Liver (tissue), 3 donors: ENCODE data around the gene KPNA5.

Experiments used
- CTCF ChIP-seq: fragments of 150-350 bp; IDR thresholded peaks from 2 replicates; pipeline ENCODE4 v1.5.1; 2017; ENCODE audit warnings: improper control_type of control experiment, low read depth, low read length; ENCODE audit not compliant: missing input control
- FOXA1 ChIP-seq: IDR thresholded peaks from 2 replicates; pipeline ENCODE4 v1.6.1; 2016; ENCODE audit warnings: antibody characterized with exemption
- GABPA ChIP-seq, 2 donors: IDR thresholded peaks in 1 of 2; conservative IDR thresholded peaks in 1 of 2; 2 replicates each; pipeline ENCODE4 v1.6.1; 2016; ENCODE audit warnings: antibody characterized with exemption in 2 of 2, mild to moderate bottlenecking in 1 of 2, moderate library complexity in 1 of 2
- MAX ChIP-seq: IDR thresholded peaks from 2 replicates; pipeline ENCODE4 v1.6.1; 2016; ENCODE audit warnings: antibody characterized with exemption
- RAD21 ChIP-seq, 2 donors: IDR thresholded peaks; 2 replicates each; pipeline ENCODE4 v1.6.1; 2016; ENCODE audit warnings: antibody characterized with exemption in 2 of 2, mild to moderate bottlenecking in 2 of 2
- SP1 ChIP-seq: IDR thresholded peaks from 2 replicates; pipeline ENCODE4 v1.6.1; 2018; ENCODE audit warnings: antibody characterized with exemption, mild to moderate bottlenecking
- TAF1 ChIP-seq: conservative IDR thresholded peaks from 2 replicates; pipeline ENCODE4 v1.6.1; 2016; ENCODE audit warnings: antibody characterized with exemption, mild to moderate bottlenecking
- YY1 ChIP-seq: IDR thresholded peaks from 2 replicates; pipeline ENCODE4 v1.6.1; 2016; ENCODE audit warnings: antibody characterized with exemption, mild to moderate bottlenecking
- TF ChIP-seq, protein P1 (sequence below): IDR thresholded peaks from 2 replicates; pipeline ENCODE4 v1.6.1; 2016; ENCODE audit warnings: antibody characterized with exemption
- TF ChIP-seq, protein P2 (sequence below): IDR thresholded peaks from 2 replicates; pipeline ENCODE4 v1.6.1; 2016; ENCODE audit warnings: antibody characterized with exemption, mild to moderate bottlenecking
- donor health status: healthy.
- donor health status: healthy.

GRCh38 chr6:116667623-116668022, 13.4 kb upstream of the KPNA5 start:
- no peak for TF ChIP-seq CTCF
- no peak for TF ChIP-seq RAD21 (IDR thresholded peaks at IDR 0.05)
- TF ChIP-seq, protein P1, sequence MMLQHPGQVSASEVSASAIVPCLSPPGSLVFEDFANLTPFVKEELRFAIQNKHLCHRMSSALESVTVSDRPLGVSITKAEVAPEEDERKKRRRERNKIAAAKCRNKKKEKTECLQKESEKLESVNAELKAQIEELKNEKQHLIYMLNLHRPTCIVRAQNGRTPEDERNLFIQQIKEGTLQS, result no peak
- TF ChIP-seq, protein P2, sequence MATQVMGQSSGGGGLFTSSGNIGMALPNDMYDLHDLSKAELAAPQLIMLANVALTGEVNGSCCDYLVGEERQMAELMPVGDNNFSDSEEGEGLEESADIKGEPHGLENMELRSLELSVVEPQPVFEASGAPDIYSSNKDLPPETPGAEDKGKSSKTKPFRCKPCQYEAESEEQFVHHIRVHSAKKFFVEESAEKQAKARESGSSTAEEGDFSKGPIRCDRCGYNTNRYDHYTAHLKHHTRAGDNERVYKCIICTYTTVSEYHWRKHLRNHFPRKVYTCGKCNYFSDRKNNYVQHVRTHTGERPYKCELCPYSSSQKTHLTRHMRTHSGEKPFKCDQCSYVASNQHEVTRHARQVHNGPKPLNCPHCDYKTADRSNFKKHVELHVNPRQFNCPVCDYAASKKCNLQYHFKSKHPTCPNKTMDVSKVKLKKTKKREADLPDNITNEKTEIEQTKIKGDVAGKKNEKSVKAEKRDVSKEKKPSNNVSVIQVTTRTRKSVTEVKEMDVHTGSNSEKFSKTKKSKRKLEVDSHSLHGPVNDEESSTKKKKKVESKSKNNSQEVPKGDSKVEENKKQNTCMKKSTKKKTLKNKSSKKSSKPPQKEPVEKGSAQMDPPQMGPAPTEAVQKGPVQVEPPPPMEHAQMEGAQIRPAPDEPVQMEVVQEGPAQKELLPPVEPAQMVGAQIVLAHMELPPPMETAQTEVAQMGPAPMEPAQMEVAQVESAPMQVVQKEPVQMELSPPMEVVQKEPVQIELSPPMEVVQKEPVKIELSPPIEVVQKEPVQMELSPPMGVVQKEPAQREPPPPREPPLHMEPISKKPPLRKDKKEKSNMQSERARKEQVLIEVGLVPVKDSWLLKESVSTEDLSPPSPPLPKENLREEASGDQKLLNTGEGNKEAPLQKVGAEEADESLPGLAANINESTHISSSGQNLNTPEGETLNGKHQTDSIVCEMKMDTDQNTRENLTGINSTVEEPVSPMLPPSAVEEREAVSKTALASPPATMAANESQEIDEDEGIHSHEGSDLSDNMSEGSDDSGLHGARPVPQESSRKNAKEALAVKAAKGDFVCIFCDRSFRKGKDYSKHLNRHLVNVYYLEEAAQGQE, result no peak
- no peak for TF ChIP-seq TAF1
- TF ChIP-seq FOXA1, result no peak
- no peak for TF ChIP-seq MAX
- no peak for TF ChIP-seq YY1
- TF ChIP-seq SP1, result no peak
- TF ChIP-seq GABPA (IDR thresholded peaks at IDR 0.05 in 1 of 2, conservative IDR thresholded peaks at IDR 0.05 in 1 of 2), result no peak
